Cardiac muscle cell (in vitro differentiated cells and primary cell): ENCODE results near the gene NXPH1. TPM values are rescaled to one million over a fixed set of nuclear protein-coding genes. Genes with fewer than 3 reads are reported as not detected.

Source experiments
- DNase-seq, 2 donors: peaks; one replicate each; pipeline versions ENCODE4 v3.0.0 to v3.0.0-alpha.2; 2010 to 2017; ENCODE audit warnings: low read depth in 1 of 2, low spot score in 1 of 2
- H3K27ac ChIP-seq: fragments of 200-600 bp; sonication (generic); 2 replicates; pipeline ENCODE4 v1.5.1; 2016
- H3K27me3 ChIP-seq: fragments of 200-600 bp; sonication (generic); 2 replicates; pipeline ENCODE4 v1.6.0; 2016; ENCODE audit warnings: control low read depth
- H3K36me3 ChIP-seq: fragments of 200-600 bp; sonication (generic); 2 replicates; pipeline ENCODE4 v1.5.1; 2016; ENCODE audit warnings: control low read depth
- H3K4me1 ChIP-seq: fragments of 200-600 bp; sonication (generic); 2 replicates; pipeline ENCODE4 v1.8.1; 2017; ENCODE audit warnings: low read depth, mild to moderate bottlenecking, mixed run types
- H3K4me3 ChIP-seq: fragments of 200-600 bp; sonication (generic); 2 replicates; pipeline ENCODE4 v1.5.1; 2016; ENCODE audit warnings: mild to moderate bottlenecking
- H3K9me3 ChIP-seq: fragments of 200-600 bp; sonication (generic); 2 replicates; pipeline ENCODE4 v1.5.1; 2017; ENCODE audit warnings: low read depth, mild to moderate bottlenecking, control low read depth
- polyA plus RNA-seq: library from polyadenylated mRNA; unstranded; fragments of >200 nt; fragmentation: Nextera tagmentation; extraction: Ambion mirVana; gene quantifications from 2 replicates; pipeline ENCODE4 v1.2.1, GENCODE V29; 2016
- total RNA-seq: library from RNA; depleted of rRNA; stranded (reverse); fragments of >200 nt; gene quantifications from 2 replicates; pipeline ENCODE4 v1.2.3, GENCODE V29; 2016
- TF ChIP-seq, protein P1 (sequence below): IDR thresholded peaks from 2 replicates; pipeline ENCODE4 v1.5.1; 2012; ENCODE audit warnings: low read depth, mild to moderate bottlenecking, low read length

Gene NXPH1
- total RNA-seq = 0.95 and 2.2 TPM in 2 replicates
- 0.76 and 1.7 TPM in 2 replicates for polyA plus RNA-seq

DNA sequence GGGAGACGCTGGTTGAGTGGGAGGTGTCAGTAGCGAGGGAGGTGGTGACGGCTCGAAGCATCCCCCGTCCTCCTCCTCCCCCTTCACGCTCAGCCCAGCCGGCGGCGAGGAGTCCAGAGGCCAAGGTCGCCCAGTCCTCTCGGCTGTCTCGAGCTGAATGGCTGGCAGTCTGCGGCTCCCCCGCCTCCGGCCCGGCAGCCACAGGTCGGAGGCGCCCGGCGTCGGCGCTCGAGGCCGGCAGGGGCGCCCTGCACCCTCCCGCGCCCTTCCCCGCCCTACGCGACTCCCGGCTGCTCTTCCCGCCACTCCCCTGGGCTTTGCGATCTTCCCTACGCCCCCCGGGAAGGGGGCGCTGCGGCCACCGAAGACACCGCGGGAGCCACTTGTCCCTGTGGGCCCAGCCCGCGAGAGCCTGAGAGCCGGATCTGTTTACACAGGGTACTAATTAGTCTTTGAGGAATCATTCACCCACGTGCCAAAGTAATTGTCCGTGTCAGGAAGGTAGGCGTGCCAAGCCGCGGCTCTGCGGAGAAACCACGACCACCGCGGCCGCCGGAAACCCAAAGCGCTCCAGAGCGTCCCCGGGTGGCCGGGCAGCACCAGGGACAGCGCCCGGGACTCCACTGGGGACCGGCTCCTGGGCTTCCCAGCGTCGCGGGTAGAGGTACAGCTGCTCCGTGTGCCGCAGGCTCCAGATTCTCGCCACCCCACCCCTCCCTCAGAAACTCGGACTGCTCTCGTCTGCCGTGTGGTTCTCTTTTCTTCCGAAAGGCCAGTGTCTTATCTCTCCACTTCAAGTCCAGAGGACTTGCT is at the start of gene NXPH1:
Gene NXPH1, plus strand, starts transcription at position 133 of the 813 bp plus-strand sequence.
- TF ChIP-seq, protein P1, sequence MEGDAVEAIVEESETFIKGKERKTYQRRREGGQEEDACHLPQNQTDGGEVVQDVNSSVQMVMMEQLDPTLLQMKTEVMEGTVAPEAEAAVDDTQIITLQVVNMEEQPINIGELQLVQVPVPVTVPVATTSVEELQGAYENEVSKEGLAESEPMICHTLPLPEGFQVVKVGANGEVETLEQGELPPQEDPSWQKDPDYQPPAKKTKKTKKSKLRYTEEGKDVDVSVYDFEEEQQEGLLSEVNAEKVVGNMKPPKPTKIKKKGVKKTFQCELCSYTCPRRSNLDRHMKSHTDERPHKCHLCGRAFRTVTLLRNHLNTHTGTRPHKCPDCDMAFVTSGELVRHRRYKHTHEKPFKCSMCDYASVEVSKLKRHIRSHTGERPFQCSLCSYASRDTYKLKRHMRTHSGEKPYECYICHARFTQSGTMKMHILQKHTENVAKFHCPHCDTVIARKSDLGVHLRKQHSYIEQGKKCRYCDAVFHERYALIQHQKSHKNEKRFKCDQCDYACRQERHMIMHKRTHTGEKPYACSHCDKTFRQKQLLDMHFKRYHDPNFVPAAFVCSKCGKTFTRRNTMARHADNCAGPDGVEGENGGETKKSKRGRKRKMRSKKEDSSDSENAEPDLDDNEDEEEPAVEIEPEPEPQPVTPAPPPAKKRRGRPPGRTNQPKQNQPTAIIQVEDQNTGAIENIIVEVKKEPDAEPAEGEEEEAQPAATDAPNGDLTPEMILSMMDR = no peak
- Histone ChIP-seq H3K27me3 (peaks cover 98% of the 10 kb centered on the region), H3K4me3 (peak within 1 kb of the TSS; percentile 23), H3K4me1 (no peaks in the 10 kb centered on the region), H3K36me3 (no peaks in the 10 kb centered on the region), H3K27ac (no peak within 1 kb of the TSS), H3K9me3 (no peaks in the 10 kb centered on the region)
- DNase-seq = peak; percentile 4 to 88

DNA sequence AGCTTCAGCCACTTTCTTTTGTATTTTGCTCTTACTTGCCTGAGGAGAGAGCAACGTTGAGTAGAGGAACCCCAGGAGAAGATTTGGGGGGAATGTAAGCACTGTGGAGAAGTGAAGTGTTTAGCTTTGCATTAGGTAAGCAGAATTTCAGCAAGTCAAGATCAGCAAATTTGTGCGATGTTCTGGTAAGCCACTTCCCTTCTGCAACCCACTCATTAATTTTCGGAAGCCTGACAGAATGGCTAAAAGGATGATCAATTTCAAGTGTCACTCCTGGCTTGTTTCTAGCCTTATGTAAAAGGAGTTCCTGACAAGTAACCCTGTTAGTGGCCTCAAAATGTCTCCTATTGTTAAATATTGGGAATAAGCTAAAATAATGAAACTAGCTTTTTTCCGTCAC is 48.5 kb upstream of the NXPH1 start:
- no peaks in the 10 kb centered on the region for H3K36me3 ChIP-seq
- no peak overlapping the region for H3K4me3 ChIP-seq
- no peaks in the 10 kb centered on the region for H3K9me3 ChIP-seq
- no peak for DNase-seq
- no peaks in the 10 kb centered on the region for H3K27me3 ChIP-seq
- H3K4me1 ChIP-seq = peaks cover 9% of the 10 kb centered on the region
- TF ChIP-seq, protein P1 = no peak
- no peak overlapping the region for H3K27ac ChIP-seq

DNA sequence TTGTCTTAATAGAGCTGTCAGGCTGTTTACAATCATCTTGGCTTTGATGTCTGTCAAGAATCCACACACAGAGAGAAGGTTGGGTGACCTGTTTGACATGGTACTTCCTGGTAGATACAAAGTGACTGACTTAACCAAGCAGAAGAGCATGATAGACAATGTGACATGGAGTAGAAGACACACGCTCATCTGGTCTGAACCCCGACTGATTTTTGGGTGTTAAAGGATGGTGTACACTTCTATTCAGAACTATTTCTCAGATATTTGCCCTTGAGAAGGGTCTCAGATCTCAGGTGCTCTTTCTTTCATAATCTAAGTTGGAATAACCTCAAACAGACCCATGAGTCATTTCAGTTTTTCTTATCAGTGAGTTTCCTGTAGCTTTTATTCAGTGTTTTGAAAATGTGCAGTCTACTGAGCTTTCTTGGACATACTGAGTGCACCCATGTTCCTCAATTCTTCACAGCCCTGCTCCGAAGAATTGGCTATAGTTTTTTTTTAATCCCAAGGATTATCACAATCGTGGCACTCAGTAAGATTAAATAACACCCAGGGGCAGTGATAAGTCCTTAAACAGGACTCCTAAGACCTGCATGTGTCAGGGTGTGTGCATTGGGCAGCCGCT is 46.4 kb upstream of the NXPH1 start:
- no peak for DNase-seq
- no peaks in the 10 kb centered on the region for H3K36me3 ChIP-seq
- TF ChIP-seq, protein P1 = no peak
- no peak overlapping the region for H3K27ac ChIP-seq
- H3K9me3 ChIP-seq = no peaks in the 10 kb centered on the region
- H3K27me3 ChIP-seq = no peaks in the 10 kb centered on the region
- H3K4me1 ChIP-seq = peaks cover 19% of the 10 kb centered on the region
- H3K4me3 ChIP-seq = no peak overlapping the region

DNA sequence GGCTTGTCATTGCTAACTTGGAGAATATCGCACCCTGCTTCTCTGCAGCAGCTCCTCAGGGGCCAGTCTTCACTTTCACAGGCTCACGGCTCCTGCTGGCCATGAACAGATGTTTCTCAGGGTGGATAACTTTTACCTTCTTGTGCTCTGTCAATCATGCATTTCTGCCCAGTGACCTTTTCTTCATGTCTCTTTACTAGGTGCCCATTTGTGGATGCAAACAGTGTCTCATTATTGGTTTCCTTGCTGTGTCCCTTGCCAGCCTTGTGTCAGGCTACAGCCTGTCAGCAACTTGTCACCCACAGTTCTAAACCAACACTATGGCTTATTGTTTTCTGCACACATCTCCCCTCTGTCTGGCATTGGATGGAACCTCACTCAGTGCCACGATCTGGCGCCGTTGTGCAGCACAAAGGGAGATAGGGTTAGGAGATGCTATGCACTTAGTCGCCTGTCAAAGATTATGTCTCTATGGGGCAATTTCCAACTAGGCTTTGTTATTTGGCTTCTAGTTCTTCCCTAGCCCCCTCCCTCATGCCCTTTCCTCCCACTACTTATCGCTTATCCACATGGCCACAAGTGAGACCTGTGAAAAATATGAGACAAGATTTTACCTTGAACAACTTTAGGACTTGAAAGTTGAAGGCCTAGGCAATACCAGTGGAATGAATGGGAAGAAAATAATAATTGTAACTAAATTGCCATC is 45.7 kb upstream of the NXPH1 start:
- H3K4me1 ChIP-seq = peaks cover 19% of the 10 kb centered on the region
- H3K9me3 ChIP-seq = no peaks in the 10 kb centered on the region
- H3K4me3 ChIP-seq = no peak overlapping the region
- DNase-seq = peak in 1 of 2 donors; percentile 3
- no peak overlapping the region for H3K27ac ChIP-seq
- no peaks in the 10 kb centered on the region for H3K36me3 ChIP-seq
- no peaks in the 10 kb centered on the region for H3K27me3 ChIP-seq
- TF ChIP-seq, protein P1 = no peak

DNA sequence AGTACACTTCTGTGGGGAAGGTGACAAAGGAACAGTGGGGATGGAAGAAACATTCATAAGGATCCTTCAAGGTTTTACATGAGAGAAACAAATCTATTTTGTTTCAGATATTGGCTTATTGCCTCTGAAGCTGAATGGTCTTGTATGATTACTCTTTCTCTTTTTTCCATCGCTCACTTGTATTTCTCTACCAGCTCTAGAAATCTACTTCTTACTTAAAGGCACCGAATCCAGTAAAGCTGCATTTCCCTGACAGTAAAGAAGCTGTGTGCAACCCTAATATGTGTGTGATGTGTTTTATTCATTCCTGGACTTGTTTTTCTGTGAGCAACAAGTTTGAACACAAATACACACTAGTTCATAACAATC is 45.2 kb upstream of the NXPH1 start:
- Histone ChIP-seq H3K27me3 (no peaks in the 10 kb centered on the region), H3K27ac (no peak overlapping the region), H3K9me3 (no peaks in the 10 kb centered on the region), H3K36me3 (no peaks in the 10 kb centered on the region), H3K4me3 (no peak overlapping the region), H3K4me1 (peaks cover 19% of the 10 kb centered on the region)
- TF ChIP-seq, protein P1 = no peak
- DNase-seq = no peak
